H1 (cell line): Measurements from ENCODE around the gene NEO1. TPM values are rescaled to one million over a fixed set of nuclear protein-coding genes. Genes with fewer than 3 reads are reported as not detected.

Experiments used
- BCL11A ChIP-seq, 2 experiments: IDR thresholded peaks; one replicate each; pipeline ENCODE4 v1.6.1; 2011; ENCODE audit warnings: low read depth in 2 of 2, low read length in 2 of 2, mild to moderate bottlenecking in 2 of 2
- CREB1 ChIP-seq: IDR thresholded peaks from 2 replicates; pipeline ENCODE4 v1.6.1; 2012; ENCODE audit warnings: inconsistent platforms
- POLR2AphosphoS5 ChIP-seq: IDR thresholded peaks from 2 replicates; pipeline ENCODE4 v1.6.1; 2011; ENCODE audit warnings: low read depth, low read length
- RNF2 ChIP-seq: fragments of 200-900, 300-1000 bp; sonication (generic); IDR thresholded peaks from 2 replicates; pipeline ENCODE4 v1.7.1; 2016; ENCODE audit warnings: borderline replicate concordance, low read depth, mild to moderate bottlenecking, antibody characterized with exemption, low read length; ENCODE audit not compliant: poor library complexity, severe bottlenecking; ENCODE audit errors: missing control alignments
- SAP30 ChIP-seq: fragments of 300-600 bp; sonication (generic); IDR thresholded peaks from 2 replicates; pipeline ENCODE4 v1.7.1; 2012; ENCODE audit warnings: low read length, moderate library complexity, mild to moderate bottlenecking, inconsistent platforms; ENCODE audit not compliant: insufficient read depth, insufficient replicate concordance
- TBP ChIP-seq: IDR thresholded peaks from 2 replicates; pipeline ENCODE4 v1.6.1; 2011; ENCODE audit warnings: low read depth, low read length, improper control_type of control experiment
- polyA plus RNA-seq, 7 experiments: library from polyadenylated mRNA; depleted of rRNA in 3 of 7; stranded (reverse) in 5 of 7; unstranded in 2 of 7; fragments of >200 nt in 5 of 7; fragments of 200-250 nt in 2 of 7; gene quantifications; 1 replicate in 5 of 7; 2 replicates in 1 of 7; 4 replicates in 1 of 7; pipeline versions ENCODE4 v1.2.1 to v1.2.3, GENCODE V29; 2011 to 2013; ENCODE audit warnings: missing spikeins in 2 of 7, mixed read lengths in 2 of 7
- total RNA-seq: library from RNA; stranded (reverse); fragmentation: NEBNext Ultra II Directional; extraction: Animal tissue kit (Norgen Biotek cat#: 25700); gene quantifications from 2 replicates; pipeline ENCODE4 v1.2.1, GENCODE V29; 2021
- TF ChIP-seq, protein P1 (sequence below): fragments of 300-600 bp; sonication (generic); IDR thresholded peaks from 2 replicates; pipeline ENCODE4 v1.7.1; 2012; ENCODE audit warnings: low read length, moderate library complexity, mild to moderate bottlenecking, inconsistent platforms; ENCODE audit not compliant: insufficient replicate concordance
- TF ChIP-seq, protein P2 (sequence below): IDR thresholded peaks from 2 replicates; pipeline ENCODE4 v1.6.1; 2012; ENCODE audit warnings: inconsistent platforms

The NEO1 gene
- total and polyA plus RNA-seq, 2 of the 8 experiments (the other 6 are each of a cell fraction or from before 2014, with no cell fraction given) = 36.0 to 51.0 TPM

DNA sequence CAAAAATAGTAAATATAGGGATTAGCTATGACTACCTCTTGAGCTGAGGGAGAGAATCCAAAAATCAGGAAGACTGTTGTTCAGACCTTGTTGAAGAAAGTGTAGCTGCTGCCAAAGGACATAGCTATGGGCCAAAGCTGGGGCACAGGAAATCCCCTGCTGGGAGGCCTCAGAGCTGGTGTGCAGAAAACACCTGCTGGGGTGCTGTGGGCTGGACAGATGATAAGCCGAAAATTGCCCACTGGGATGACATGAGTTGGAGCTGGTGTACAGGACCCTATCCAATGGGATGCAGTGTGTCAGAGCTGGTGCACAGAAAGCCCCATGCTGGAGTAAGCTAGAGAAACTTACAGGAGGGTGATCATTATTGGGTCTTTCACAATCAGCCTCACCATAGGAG is 121.9 kb downstream of the NEO1 start (continued):
- TF ChIP-seq, protein P1, sequence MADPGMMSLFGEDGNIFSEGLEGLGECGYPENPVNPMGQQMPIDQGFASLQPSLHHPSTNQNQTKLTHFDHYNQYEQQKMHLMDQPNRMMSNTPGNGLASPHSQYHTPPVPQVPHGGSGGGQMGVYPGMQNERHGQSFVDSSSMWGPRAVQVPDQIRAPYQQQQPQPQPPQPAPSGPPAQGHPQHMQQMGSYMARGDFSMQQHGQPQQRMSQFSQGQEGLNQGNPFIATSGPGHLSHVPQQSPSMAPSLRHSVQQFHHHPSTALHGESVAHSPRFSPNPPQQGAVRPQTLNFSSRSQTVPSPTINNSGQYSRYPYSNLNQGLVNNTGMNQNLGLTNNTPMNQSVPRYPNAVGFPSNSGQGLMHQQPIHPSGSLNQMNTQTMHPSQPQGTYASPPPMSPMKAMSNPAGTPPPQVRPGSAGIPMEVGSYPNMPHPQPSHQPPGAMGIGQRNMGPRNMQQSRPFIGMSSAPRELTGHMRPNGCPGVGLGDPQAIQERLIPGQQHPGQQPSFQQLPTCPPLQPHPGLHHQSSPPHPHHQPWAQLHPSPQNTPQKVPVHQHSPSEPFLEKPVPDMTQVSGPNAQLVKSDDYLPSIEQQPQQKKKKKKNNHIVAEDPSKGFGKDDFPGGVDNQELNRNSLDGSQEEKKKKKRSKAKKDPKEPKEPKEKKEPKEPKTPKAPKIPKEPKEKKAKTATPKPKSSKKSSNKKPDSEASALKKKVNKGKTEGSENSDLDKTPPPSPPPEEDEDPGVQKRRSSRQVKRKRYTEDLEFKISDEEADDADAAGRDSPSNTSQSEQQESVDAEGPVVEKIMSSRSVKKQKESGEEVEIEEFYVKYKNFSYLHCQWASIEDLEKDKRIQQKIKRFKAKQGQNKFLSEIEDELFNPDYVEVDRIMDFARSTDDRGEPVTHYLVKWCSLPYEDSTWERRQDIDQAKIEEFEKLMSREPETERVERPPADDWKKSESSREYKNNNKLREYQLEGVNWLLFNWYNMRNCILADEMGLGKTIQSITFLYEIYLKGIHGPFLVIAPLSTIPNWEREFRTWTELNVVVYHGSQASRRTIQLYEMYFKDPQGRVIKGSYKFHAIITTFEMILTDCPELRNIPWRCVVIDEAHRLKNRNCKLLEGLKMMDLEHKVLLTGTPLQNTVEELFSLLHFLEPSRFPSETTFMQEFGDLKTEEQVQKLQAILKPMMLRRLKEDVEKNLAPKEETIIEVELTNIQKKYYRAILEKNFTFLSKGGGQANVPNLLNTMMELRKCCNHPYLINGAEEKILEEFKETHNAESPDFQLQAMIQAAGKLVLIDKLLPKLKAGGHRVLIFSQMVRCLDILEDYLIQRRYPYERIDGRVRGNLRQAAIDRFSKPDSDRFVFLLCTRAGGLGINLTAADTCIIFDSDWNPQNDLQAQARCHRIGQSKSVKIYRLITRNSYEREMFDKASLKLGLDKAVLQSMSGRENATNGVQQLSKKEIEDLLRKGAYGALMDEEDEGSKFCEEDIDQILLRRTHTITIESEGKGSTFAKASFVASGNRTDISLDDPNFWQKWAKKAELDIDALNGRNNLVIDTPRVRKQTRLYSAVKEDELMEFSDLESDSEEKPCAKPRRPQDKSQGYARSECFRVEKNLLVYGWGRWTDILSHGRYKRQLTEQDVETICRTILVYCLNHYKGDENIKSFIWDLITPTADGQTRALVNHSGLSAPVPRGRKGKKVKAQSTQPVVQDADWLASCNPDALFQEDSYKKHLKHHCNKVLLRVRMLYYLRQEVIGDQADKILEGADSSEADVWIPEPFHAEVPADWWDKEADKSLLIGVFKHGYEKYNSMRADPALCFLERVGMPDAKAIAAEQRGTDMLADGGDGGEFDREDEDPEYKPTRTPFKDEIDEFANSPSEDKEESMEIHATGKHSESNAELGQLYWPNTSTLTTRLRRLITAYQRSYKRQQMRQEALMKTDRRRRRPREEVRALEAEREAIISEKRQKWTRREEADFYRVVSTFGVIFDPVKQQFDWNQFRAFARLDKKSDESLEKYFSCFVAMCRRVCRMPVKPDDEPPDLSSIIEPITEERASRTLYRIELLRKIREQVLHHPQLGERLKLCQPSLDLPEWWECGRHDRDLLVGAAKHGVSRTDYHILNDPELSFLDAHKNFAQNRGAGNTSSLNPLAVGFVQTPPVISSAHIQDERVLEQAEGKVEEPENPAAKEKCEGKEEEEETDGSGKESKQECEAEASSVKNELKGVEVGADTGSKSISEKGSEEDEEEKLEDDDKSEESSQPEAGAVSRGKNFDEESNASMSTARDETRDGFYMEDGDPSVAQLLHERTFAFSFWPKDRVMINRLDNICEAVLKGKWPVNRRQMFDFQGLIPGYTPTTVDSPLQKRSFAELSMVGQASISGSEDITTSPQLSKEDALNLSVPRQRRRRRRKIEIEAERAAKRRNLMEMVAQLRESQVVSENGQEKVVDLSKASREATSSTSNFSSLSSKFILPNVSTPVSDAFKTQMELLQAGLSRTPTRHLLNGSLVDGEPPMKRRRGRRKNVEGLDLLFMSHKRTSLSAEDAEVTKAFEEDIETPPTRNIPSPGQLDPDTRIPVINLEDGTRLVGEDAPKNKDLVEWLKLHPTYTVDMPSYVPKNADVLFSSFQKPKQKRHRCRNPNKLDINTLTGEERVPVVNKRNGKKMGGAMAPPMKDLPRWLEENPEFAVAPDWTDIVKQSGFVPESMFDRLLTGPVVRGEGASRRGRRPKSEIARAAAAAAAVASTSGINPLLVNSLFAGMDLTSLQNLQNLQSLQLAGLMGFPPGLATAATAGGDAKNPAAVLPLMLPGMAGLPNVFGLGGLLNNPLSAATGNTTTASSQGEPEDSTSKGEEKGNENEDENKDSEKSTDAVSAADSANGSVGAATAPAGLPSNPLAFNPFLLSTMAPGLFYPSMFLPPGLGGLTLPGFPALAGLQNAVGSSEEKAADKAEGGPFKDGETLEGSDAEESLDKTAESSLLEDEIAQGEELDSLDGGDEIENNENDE = no peak
- no peak for TF ChIP-seq RNF2
- TF ChIP-seq CREB1 = no peak
- TF ChIP-seq, protein P2, sequence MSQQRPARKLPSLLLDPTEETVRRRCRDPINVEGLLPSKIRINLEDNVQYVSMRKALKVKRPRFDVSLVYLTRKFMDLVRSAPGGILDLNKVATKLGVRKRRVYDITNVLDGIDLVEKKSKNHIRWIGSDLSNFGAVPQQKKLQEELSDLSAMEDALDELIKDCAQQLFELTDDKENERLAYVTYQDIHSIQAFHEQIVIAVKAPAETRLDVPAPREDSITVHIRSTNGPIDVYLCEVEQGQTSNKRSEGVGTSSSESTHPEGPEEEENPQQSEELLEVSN = no peak
- TF ChIP-seq TBP = no peak
- no peak for TF ChIP-seq POLR2AphosphoS5
- TF ChIP-seq BCL11A (IDR thresholded peaks at IDR 0.05; ENCODE audit: low read depth in 2 of 2, low read length in 2 of 2) = no peak
- TF ChIP-seq SAP30 = no peak
- TF ChIP-seq, all 59 proteins: peak for 0
